Measurements from ENCODE around the gene VWA3B. TPM values are rescaled to one million over a fixed set of nuclear protein-coding genes. Genes with fewer than 3 reads are reported as not detected.

Gene VWA3B
- total RNA-seq, 3 donors from 2014 or later = 1.2 to 2.8 (median 2.7) TPM

- ATAC-seq (no peak), DNase-seq (no peak)
- no peak for TF ChIP-seq CTCF (IDR thresholded peaks at IDR 0.05)
- Histone ChIP-seq H3K9me3 (no peaks in the 10 kb centered on the region), H3K4me1 (ENCODE audit: low read depth) (no peaks in the 10 kb centered on the region), H3K36me3 (ENCODE audit: low read depth) (no peaks in the 10 kb centered on the region), H3K4me3 (no peak overlapping the region)
- intact Hi-C loops (cut with DNase I, micrococcal nuclease) = no loop called here
These were observed 80.9 kb downstream of the VWA3B start for GRCh38 chr2:98167916-98168315.

- Histone ChIP-seq H3K36me3 (ENCODE audit: low read depth) (no peaks in the 10 kb centered on the region), H3K4me3 (no peak overlapping the region), H3K9me3 (no peaks in the 10 kb centered on the region), H3K4me1 (ENCODE audit: low read depth) (no peaks in the 10 kb centered on the region)
- no peak for ATAC-seq
- intact Hi-C loops (cut with DNase I, micrococcal nuclease) = no loop called here
- DNase-seq = no peak
- TF ChIP-seq CTCF (IDR thresholded peaks at IDR 0.05) = no peak
These were observed 83.1 kb downstream of the VWA3B start for GRCh38 chr2:98170076-98170475.

GRCh38 chr2:98172150-98172765, 85.3 kb downstream of the VWA3B start:
- TF ChIP-seq CTCF (IDR thresholded peaks at IDR 0.05) = no peak
- no peaks in the 10 kb centered on the region for H3K9me3 ChIP-seq
- intact Hi-C loops (cut with DNase I, micrococcal nuclease) = no loop called here
- no peak overlapping the region for H3K4me3 ChIP-seq
- DNase-seq = no peak
- no peaks in the 10 kb centered on the region for H3K4me1 ChIP-seq (ENCODE audit: low read depth)
- H3K36me3 ChIP-seq (ENCODE audit: low read depth) = no peaks in the 10 kb centered on the region
- ATAC-seq = no peak

GRCh38 chr2:98172951-98173350, 86.0 kb downstream of the VWA3B start:
- DNase-seq (no peak), ATAC-seq (no peak)
- H3K9me3 ChIP-seq = no peaks in the 10 kb centered on the region
- no peak for TF ChIP-seq CTCF (IDR thresholded peaks at IDR 0.05)
- no peak overlapping the region for H3K4me3 ChIP-seq
- H3K4me1 ChIP-seq (ENCODE audit: low read depth) = no peaks in the 10 kb centered on the region
- no peaks in the 10 kb centered on the region for H3K36me3 ChIP-seq (ENCODE audit: low read depth)
- intact Hi-C loops (cut with DNase I, micrococcal nuclease) = no loop called here

GRCh38 chr2:98175811-98176210, 88.8 kb downstream of the VWA3B start:
- ATAC-seq = peak; percentile 80
- peak in 2 of 3 donors; percentile 69 for DNase-seq
- no peak for TF ChIP-seq CTCF (IDR thresholded peaks at IDR 0.05)
- Histone ChIP-seq H3K9me3 (no peaks in the 10 kb centered on the region), H3K4me1 (ENCODE audit: low read depth) (no peaks in the 10 kb centered on the region), H3K4me3 (no peak overlapping the region), H3K36me3 (ENCODE audit: low read depth) (no peaks in the 10 kb centered on the region)
- intact Hi-C loops (cut with DNase I, micrococcal nuclease) = no loop called here

- H3K4me1 ChIP-seq (ENCODE audit: low read depth) = no peaks in the 10 kb centered on the region
- intact Hi-C loops (cut with DNase I, micrococcal nuclease) = no loop called here
These were observed 90.3 kb downstream of the VWA3B start for GRCh38 chr2:98177286-98177685.

More at GRCh38 chr2:98177286-98177685, 90.3 kb downstream of the VWA3B start:
- ATAC-seq (no peak), DNase-seq (no peak)
- H3K4me3 ChIP-seq = no peak overlapping the region
- TF ChIP-seq CTCF (IDR thresholded peaks at IDR 0.05) = no peak
- no peaks in the 10 kb centered on the region for H3K9me3 ChIP-seq
- no peaks in the 10 kb centered on the region for H3K36me3 ChIP-seq (ENCODE audit: low read depth)
